HepG2 (cell line): ENCODE data around the gene TFAP2D.

Experiments used
- CTCF ChIP-seq: sonication (generic); formaldehyde crosslinking; IDR thresholded peaks from 2 replicates; pipeline ENCODE4 v1.5.0; 2020; ENCODE audit warnings: mild to moderate bottlenecking, missing genetic modification reagents, moderate library complexity
- HBP1 ChIP-seq: IDR thresholded peaks from 2 replicates; pipeline ENCODE4 v1.6.1; 2016; ENCODE audit warnings: low read depth, control low read depth
- MIER2 ChIP-seq: IDR thresholded peaks from 2 replicates; pipeline ENCODE4 v1.6.1; 2016; ENCODE audit warnings: missing biosample characterization, missing genetic modification reagents
- PAWR ChIP-seq: sonication (generic); formaldehyde crosslinking; IDR thresholded peaks from 2 replicates; pipeline ENCODE4 v1.4.0; 2020; ENCODE audit warnings: missing genetic modification reagents, mild to moderate bottlenecking, borderline replicate concordance
- POLR2A ChIP-seq, 2 experiments: IDR thresholded peaks; 2 replicates each; pipeline ENCODE4 v1.6.1; 2011; ENCODE audit warnings: low read depth in 2 of 2, low read length in 2 of 2, mild to moderate bottlenecking in 1 of 2, moderate library complexity in 1 of 2; ENCODE audit not compliant: insufficient read depth in 1 of 2
- ZNF883 ChIP-seq: sonication (generic); formaldehyde crosslinking; IDR thresholded peaks from 2 replicates; pipeline ENCODE4 v1.5.1; 2020; ENCODE audit warnings: mild to moderate bottlenecking, missing genetic modification reagents; ENCODE audit errors: not compliant biosample characterization
- TF ChIP-seq, protein P1 (sequence below): sonication (generic); formaldehyde crosslinking; IDR thresholded peaks from 2 replicates; pipeline ENCODE4 v1.4.0; 2020; ENCODE audit warnings: missing genetic modification reagents
- TF ChIP-seq, protein P2 (sequence below): fragments of 450-650 bp; IDR thresholded peaks from 2 replicates; pipeline ENCODE4 v1.6.1; 2016

DNA sequence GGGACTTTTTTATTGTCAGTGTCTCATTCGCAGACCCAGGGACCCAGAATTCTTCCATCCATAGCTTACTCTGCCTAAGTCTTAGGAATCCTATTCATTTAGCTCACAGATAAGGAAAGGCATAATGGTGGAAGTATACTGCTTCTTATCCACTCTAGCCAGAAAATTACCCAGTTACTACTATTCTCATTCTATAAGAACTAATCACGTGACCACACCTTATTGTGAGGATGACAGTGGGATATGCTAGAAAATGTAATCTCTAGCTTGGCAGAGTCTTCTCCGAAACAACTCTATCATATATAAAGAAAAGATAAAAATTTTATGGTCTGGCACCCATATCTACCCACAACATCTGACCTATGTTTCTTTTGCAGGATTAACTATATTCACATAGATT, 21.2 kb downstream of the TFAP2D start:
- TF ChIP-seq PAWR (CRISPR knock-in tag) (no peak), CTCF (no peak), HBP1 (no peak), ZNF883 (no peak), POLR2A (IDR thresholded peaks at IDR 0.05; ENCODE audit: insufficient read depth in 1 of 2, low read depth in 2 of 2, low read length in 2 of 2) (no peak), MIER2 (no peak)
- TF ChIP-seq, protein P1, sequence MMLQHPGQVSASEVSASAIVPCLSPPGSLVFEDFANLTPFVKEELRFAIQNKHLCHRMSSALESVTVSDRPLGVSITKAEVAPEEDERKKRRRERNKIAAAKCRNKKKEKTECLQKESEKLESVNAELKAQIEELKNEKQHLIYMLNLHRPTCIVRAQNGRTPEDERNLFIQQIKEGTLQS (CRISPR knock-in tag): no peak
- TF ChIP-seq, protein P2, sequence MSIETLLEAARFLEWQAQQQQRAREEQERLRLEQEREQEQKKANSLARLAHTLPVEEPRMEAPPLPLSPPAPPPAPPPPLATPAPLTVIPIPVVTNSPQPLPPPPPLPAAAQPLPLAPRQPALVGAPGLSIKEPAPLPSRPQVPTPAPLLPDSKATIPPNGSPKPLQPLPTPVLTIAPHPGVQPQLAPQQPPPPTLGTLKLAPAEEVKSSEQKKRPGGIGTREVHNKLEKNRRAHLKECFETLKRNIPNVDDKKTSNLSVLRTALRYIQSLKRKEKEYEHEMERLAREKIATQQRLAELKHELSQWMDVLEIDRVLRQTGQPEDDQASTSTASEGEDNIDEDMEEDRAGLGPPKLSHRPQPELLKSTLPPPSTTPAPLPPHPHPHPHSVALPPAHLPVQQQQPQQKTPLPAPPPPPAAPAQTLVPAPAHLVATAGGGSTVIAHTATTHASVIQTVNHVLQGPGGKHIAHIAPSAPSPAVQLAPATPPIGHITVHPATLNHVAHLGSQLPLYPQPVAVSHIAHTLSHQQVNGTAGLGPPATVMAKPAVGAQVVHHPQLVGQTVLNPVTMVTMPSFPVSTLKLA: no peak
